GF-D8 (cell line): ENCODE measurements around the gene USP2.

ENCODE experiments used
- DNase-seq: peaks from one replicate; lab custom pipeline; 2025; lab: John Stamatoyannopoulos, UW

The USP2 gene

GRCh38 chr11:119377112-119377901 is 4.2 kb downstream of the USP2 start:
- no peak for DNase-seq

GRCh38 chr11:119376197-119376847 is 5.2 kb downstream of the USP2 start:
- no peak for DNase-seq

- DNase-seq, result no peak
These were observed 5.9 kb downstream of the USP2 start for GRCh38 chr11:119375337-119376196.

GRCh38 chr11:119374632-119375336 is 6.7 kb downstream of the USP2 start:
- DNase-seq, result no peak

- DNase-seq, result peak; percentile 62
These were observed 7.4 kb downstream of the USP2 start for GRCh38 chr11:119373921-119374631.

GRCh38 chr11:119373059-119373920 is 8.2 kb downstream of the USP2 start:
- DNase-seq, result no peak

- no peak for DNase-seq
These were observed 9.0 kb downstream of the USP2 start for GRCh38 chr11:119372260-119373058.

- DNase-seq, result no peak
These were observed 9.7 kb downstream of the USP2 start for GRCh38 chr11:119371778-119372182.

GRCh38 chr11:119371067-119371601 is 10.4 kb downstream of the USP2 start:
- DNase-seq, result no peak

GRCh38 chr11:119370486-119371046 is 10.9 kb downstream of the USP2 start:
- no peak for DNase-seq

GRCh38 chr11:119369132-119369925 is 12.2 kb downstream of the USP2 start:
- DNase-seq, result no peak

GRCh38 chr11:119368121-119369034 is 13.1 kb downstream of the USP2 start:
- no peak for DNase-seq

- no peak for DNase-seq
These were observed 13.8 kb downstream of the USP2 start for GRCh38 chr11:119367661-119368120.

GRCh38 chr11:119366690-119367620 is 14.5 kb downstream of the USP2 start:
- DNase-seq, result no peak

GRCh38 chr11:119365071-119365591 is 16.4 kb downstream of the USP2 start:
- DNase-seq, result no peak
